Measurements from ENCODE around the gene PTPRA.
"Not testable (repeated sequence)": the region's sequence is repeated elsewhere in the genome, so short reads cannot be mapped to it uniquely, and the experiment has no call there.

PTPRA gene

DNA sequence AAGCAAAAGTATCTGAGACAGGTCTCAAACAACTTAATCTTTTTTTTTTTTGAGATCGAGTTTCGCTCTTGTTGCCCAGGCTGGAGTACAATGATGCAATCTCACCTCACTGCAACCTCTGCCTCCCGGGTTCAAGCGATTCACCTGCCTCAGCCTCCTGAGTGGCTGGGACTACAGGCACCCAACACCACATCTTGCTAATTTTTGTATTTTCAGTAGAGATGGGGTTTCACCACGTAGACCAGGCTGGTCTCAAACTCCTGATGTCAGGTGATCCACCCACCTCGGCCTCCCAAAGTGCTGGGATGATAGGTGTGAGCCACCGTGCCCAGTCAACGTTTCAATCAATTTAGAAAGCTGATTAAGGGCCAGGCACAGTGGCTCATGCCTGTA, 200.0 kb downstream of the PTPRA start:
- DNase-seq (ENCODE audit: low read depth): not testable (repeated sequence)

DNA sequence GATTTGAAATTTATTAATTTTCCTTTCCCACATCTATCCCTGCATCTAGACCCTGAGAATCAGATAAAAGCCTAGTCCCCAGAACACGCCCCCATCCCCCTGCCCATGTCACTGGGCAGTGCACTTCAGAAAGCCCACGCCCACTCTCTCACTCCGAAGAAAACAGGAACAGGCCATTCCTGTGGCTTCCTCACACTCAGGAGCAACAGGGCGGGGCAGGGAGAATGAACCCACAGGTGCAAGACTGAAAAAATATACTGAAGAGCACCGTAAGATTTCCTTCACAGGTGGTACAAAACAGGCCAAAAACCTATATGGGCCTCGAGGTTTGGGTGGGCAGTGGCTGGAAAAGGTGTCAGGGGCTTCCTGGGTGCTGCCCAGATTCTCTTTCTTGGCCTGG, 201.5 kb downstream of the PTPRA start:
- DNase-seq (ENCODE audit: low read depth): no peak

GRCh38 chr20:3075315-3075714, 202.0 kb downstream of the PTPRA start:
- DNase-seq (ENCODE audit: low read depth): not testable (repeated sequence)

DNA sequence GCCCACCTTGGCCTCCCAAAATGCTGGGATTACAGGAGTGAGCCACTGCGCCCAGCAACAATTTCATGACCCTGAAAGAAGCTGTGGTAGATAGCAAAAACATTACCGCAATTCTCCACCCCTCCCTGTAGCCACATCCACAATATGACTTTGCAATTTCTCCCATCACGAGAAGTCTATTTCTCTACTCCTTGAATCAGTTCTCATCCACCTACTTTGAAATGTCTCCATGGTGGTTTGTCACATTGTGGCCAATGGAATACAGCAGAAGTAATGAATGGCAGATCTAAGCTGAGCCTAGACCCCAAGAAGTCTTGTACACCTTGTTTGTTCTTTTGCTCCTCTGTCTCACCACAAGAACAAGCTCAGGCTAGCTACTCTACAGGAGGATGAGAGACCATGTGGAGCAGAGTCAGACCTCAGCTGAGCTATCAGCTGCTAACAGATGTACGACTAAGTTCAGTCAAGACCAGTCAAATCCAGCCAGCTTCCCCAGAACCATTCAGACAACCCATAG, 204.4 kb downstream of the PTPRA start:
- DNase-seq (ENCODE audit: low read depth): no peak

- no peak for DNase-seq (ENCODE audit: low read depth)
These were observed 207.7 kb downstream of the PTPRA start for GRCh38 chr20:3080939-3081388.

GRCh38 chr20:3081641-3082040, 208.4 kb downstream of the PTPRA start:
- DNase-seq (ENCODE audit: low read depth): no peak

DNA sequence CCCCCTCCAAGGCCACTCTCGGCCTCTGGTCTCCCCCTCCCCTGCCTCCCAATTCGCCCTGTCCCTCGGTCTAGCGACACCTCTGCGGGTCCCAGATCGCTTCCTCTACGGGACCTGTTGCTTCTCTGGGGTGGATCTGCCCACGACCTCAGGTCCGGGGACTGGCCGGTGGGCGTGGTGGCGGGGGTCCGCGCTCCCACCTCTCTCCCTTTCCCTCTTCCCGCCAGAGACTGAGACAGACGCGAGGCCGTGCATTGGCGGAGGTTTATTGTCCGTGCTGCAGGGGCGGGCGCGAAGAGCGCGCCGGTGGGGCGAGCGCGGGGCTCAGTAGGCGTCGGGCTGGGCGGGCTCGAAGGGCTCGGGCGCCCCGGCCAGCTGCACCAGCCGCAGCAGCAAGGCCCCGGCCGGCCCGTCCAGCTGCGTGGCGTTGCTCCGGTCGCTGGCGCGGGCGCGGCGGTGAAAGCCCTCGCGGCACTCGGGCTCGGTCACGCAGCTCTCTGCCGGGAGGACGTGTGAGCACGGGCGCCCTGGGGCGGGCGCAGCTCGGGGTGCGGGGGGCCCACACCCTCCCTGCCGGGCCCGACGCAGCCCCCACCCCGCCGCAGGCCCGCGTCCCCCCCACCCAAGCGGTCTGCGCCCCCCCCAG, 209.1 kb downstream of the PTPRA start:
- DNase-seq (ENCODE audit: low read depth): no peak

GRCh38 chr20:3082955-3083952, 210.0 kb downstream of the PTPRA start:
- DNase-seq (ENCODE audit: low read depth): no peak

DNA sequence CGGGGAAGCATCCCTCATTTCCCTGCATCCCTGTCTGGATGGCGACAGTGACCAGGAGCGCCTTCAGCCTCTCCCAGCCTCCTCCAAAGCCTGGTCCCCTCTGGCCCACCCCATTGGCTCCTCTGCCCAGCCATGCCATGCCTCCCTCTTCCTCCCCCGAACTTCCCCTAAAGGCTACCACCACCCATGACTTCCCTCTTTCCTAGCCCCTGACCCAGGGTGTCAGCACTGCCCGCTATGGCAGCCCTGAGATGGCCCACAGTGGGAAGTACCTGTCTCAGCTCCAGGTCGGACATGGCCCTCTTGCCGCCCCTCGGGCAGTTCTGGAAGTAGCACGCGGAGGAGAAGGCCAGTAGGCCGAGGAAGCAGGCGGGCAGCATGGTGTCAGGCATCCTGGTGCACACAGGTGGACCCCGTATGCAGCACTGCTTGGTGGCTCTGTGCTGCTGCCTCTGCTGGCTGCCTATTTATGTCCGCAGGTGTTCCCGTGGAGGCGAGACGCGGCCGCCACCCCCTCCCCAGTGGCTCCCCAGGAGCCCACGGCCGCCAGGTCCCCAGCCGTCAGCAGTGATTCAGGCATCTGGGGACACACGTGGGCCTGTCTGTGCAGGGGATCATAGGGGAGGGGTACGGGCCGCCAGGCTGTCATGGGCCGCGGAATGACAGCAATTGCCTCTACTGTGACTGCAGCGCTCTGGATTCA, 211.2 kb downstream of the PTPRA start, which contains the start of gene AVP:
TSS of gene AVP (minus strand) at position 442 of the 703 bp plus-strand sequence. CDS start at position 392, 50 bp downstream.
- no peak for DNase-seq (ENCODE audit: low read depth)

- no peak for DNase-seq (ENCODE audit: low read depth)
These were observed 211.7 kb downstream of the PTPRA start for GRCh38 chr20:3084986-3085360.

GRCh38 chr20:3085571-3086072, 212.3 kb downstream of the PTPRA start:
- DNase-seq (ENCODE audit: low read depth): no peak

DNA sequence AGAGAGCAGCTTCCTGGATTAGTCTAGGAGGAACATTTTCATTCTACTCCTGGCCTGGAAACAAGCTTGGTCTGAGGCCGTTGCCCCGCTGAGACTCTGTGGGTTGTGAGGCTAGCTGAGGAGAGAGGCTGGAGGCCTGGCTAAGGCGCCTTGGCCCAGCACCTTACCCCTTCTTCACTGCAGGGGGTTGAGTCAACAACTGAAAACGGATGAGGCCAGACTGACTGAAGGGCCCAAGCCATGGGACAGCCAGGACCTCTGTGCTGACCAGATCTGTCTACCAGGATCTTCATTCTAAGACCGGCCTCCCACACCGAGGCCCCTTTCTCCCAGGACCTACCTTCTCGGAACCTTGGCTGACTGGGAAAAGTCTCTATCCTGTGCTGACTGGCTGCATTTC, 214.8 kb downstream of the PTPRA start:
- DNase-seq (ENCODE audit: low read depth): no peak

Data from stimulated activated CD8-positive, alpha-beta memory T cell treated with anti-CD3 and anti-CD28 coated beads, Interleukin-15, amount 100 ng/mL, for 24 hours (primary cell).